ENCODE data around the gene PLEKHG3.

- TF ChIP-seq CTCF (conservative IDR thresholded peaks at IDR 0.05; ENCODE audit: low read depth in 2 of 2) (no peak), EZH2phosphoT487 (IDR thresholded peaks at IDR 0.05; ENCODE audit: unreplicated experiment) (no peak), ZNF114 (CRISPR knock-in tag; IDR thresholded peaks at IDR 0.05) (no peak)
Measured at GRCh38 chr14:64702493-64703394, 1.5 kb upstream of the PLEKHG3 start.
